Uterus (tissue), 4 donors: ENCODE measurements around the gene AKT3. TPM values are rescaled to one million over a fixed set of nuclear protein-coding genes. Genes with fewer than 3 reads are reported as not detected.
A peak's percentile ranks its signal among the peaks of the same experiment; 100 is the strongest.

Experiments
- DNase-seq, 2 donors: peaks; one replicate each; pipeline ENCODE4 v3.0.0-alpha.2; 2019 to 2020
- H3K27ac ChIP-seq, 2 donors: fragments of 200-600 bp; sonication (generic); 1 replicate in 1 of 2; 2 replicates in 1 of 2; pipeline ENCODE4 v1.5.1; 2016 to 2018
- H3K27me3 ChIP-seq, 2 donors: fragments of 200-600 bp; sonication (generic); one replicate each; pipeline ENCODE4 v1.5.1; 2018 to 2019; ENCODE audit warnings: control low read depth in 1 of 2
- H3K36me3 ChIP-seq, 2 donors: fragments of 200-600 bp; sonication (generic); one replicate each; pipeline ENCODE4 v1.5.1; 2019; ENCODE audit warnings: control low read depth in 1 of 2
- H3K4me1 ChIP-seq, 2 donors: fragments of 200-600 bp; sonication (generic); one replicate each; pipeline ENCODE4 v1.5.1; 2018 to 2019; ENCODE audit warnings: control low read depth in 1 of 2
- H3K4me3 ChIP-seq, 2 donors: fragments of 200-600 bp; sonication (generic); 1 replicate in 1 of 2; 2 replicates in 1 of 2; pipeline ENCODE4 v1.5.1; 2018 to 2019; ENCODE audit warnings: mild to moderate bottlenecking in 1 of 2
- H3K9me3 ChIP-seq, 2 donors: fragments of 200-600 bp; sonication (generic); one replicate each; pipeline ENCODE4 v1.5.1; 2019; ENCODE audit warnings: control low read depth in 1 of 2
- CTCF ChIP-seq, 4 experiments: fragments of 200-600 bp in 2 of 4; fragments of 450-650 bp in 2 of 4; sonication (generic) in 2 of 4; IDR thresholded peaks; one replicate each; pipeline ENCODE4 v1.5.1; 2016 to 2019; ENCODE audit warnings: antibody characterized with exemption in 4 of 4, mild to moderate bottlenecking in 2 of 4, moderate library complexity in 1 of 4
- POLR2A ChIP-seq, 2 donors: fragments of 450-650 bp; IDR thresholded peaks; one replicate each; pipeline ENCODE4 v1.6.1; 2016; ENCODE audit warnings: antibody characterized with exemption in 2 of 2, mild to moderate bottlenecking in 1 of 2, moderate library complexity in 1 of 2
- intact Hi-C: fragments of 100-400 bp; cut with DNase I; formaldehyde crosslinking; loops from one replicate; pipeline ENCODE4 v1.15.1; 2023; ENCODE audit warnings: low total_unique reads
- total RNA-seq, 4 donors: library from RNA; depleted of rRNA in 3 of 4; stranded (reverse); fragments of >200 nt in 3 of 4; gene quantifications; one replicate each; pipeline versions ENCODE4 v1.1.0 to v1.2.4, GENCODE V29; 2014 to 2023
- donor health status: DM: yes; HTN: yes; CAD: no.

AKT3 gene
- total RNA-seq, 4 donors from 2014 or later = 39.2 to 227 (median 97.6) TPM

GRCh38 chr1:243798726-243799125 lies 51.3 kb downstream of the AKT3 start:
- Histone ChIP-seq H3K27me3 (no peaks in the 10 kb centered on the region), H3K27ac (peak overlapping the region in 1 of 2 donors; percentile 24), H3K4me1 (peaks cover 0 to 17% of the 10 kb centered on the region in 2 donors), H3K9me3 (no peaks in the 10 kb centered on the region), H3K36me3 (no peaks in the 10 kb centered on the region), H3K4me3 (no peak overlapping the region)
- TF ChIP-seq CTCF (IDR thresholded peaks at IDR 0.05) (no peak), POLR2A (IDR thresholded peaks at IDR 0.05) (no peak)
- intact Hi-C loops = no loop called here
- DNase-seq = no peak

GRCh38 chr1:243796016-243796415 lies 54.0 kb downstream of the AKT3 start:
- peak overlapping the region; percentile 32 to 47 for H3K27ac ChIP-seq
- TF ChIP-seq POLR2A (IDR thresholded peaks at IDR 0.05) = no peak
- TF ChIP-seq CTCF (IDR thresholded peaks at IDR 0.05) = no peak
- H3K4me1 ChIP-seq = peaks cover 6 to 17% of the 10 kb centered on the region in 2 donors
- H3K36me3 ChIP-seq = no peaks in the 10 kb centered on the region
- no peaks in the 10 kb centered on the region for H3K9me3 ChIP-seq
- no peak overlapping the region for H3K4me3 ChIP-seq
- no peak for DNase-seq
- no peaks in the 10 kb centered on the region for H3K27me3 ChIP-seq
- intact Hi-C loops = no loop called here

DNA sequence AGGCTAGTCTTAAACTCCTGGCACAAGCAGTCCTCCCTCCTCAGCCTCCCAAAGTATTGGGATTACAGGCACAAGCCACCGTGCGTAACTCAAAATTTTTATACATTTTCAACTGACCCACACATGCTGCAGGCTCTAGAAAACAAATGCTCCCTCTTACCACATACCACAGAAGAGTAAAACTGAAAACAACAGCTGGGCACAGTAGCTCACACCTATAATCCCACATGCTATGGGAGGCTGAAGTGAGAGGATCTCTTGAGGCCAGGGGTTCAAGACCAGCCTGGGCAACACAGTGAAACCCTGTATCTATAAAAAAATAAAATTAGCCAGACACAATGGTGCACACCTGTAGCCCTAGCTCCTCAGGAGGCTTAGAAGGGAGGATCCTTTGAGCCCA lies 56.7 kb downstream of the AKT3 start:
- intact Hi-C loops = no loop called here
- TF ChIP-seq POLR2A (IDR thresholded peaks at IDR 0.05) = no peak
- no peak for TF ChIP-seq CTCF (IDR thresholded peaks at IDR 0.05)
- DNase-seq = no peak
- no peak overlapping the region for H3K4me3 ChIP-seq
- H3K27me3 ChIP-seq = no peaks in the 10 kb centered on the region
- peaks cover 9 to 11% of the 10 kb centered on the region in 2 donors for H3K4me1 ChIP-seq
- peak overlapping the region; percentile 72 to 93 for H3K27ac ChIP-seq
- no peaks in the 10 kb centered on the region for H3K9me3 ChIP-seq
- no peaks in the 10 kb centered on the region for H3K36me3 ChIP-seq

DNA sequence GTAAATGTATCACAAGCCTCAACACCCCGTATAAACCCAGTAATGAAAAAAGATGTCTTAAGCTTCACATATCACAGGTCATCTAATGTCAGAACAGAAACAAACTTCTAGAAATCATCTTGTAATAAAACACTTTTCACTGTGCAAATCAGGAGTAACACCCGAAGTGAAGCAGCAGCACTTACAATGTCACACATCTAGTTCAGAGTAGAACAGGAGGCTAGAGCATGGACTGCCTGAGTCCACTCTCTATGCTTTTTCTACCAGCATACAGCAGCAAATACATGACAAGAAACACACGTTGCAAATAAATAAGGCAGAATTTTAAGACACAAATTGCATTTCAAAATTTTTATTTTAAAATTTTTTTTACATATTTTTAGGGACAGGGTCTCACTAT lies 57.2 kb downstream of the AKT3 start:
- no peaks in the 10 kb centered on the region for H3K27me3 ChIP-seq
- H3K4me3 ChIP-seq = no peak overlapping the region
- no peaks in the 10 kb centered on the region for H3K36me3 ChIP-seq
- H3K9me3 ChIP-seq = no peaks in the 10 kb centered on the region
- DNase-seq = no peak
- intact Hi-C loops = no loop called here
- H3K27ac ChIP-seq = peak overlapping the region; percentile 72 to 93
- TF ChIP-seq POLR2A (IDR thresholded peaks at IDR 0.05) (no peak), CTCF (IDR thresholded peaks at IDR 0.05) (no peak)
- peaks cover 9 to 11% of the 10 kb centered on the region in 2 donors for H3K4me1 ChIP-seq

- no peaks in the 10 kb centered on the region for H3K27me3 ChIP-seq
- intact Hi-C loops = no loop called here
- TF ChIP-seq CTCF (IDR thresholded peaks at IDR 0.05) (no peak), POLR2A (IDR thresholded peaks at IDR 0.05) (no peak)
- no peaks in the 10 kb centered on the region for H3K9me3 ChIP-seq
- peaks cover 9 to 11% of the 10 kb centered on the region in 2 donors for H3K4me1 ChIP-seq
- H3K4me3 ChIP-seq = peak overlapping the region in 1 of 2 donors; percentile 6
- no peak for DNase-seq
- no peaks in the 10 kb centered on the region for H3K36me3 ChIP-seq
- peak overlapping the region; percentile 72 to 93 for H3K27ac ChIP-seq
Measured at GRCh38 chr1:243792401-243792800, 57.6 kb downstream of the AKT3 start.
